Measurements from ENCODE around the gene PIEZO2.

Gene PIEZO2

DNA sequence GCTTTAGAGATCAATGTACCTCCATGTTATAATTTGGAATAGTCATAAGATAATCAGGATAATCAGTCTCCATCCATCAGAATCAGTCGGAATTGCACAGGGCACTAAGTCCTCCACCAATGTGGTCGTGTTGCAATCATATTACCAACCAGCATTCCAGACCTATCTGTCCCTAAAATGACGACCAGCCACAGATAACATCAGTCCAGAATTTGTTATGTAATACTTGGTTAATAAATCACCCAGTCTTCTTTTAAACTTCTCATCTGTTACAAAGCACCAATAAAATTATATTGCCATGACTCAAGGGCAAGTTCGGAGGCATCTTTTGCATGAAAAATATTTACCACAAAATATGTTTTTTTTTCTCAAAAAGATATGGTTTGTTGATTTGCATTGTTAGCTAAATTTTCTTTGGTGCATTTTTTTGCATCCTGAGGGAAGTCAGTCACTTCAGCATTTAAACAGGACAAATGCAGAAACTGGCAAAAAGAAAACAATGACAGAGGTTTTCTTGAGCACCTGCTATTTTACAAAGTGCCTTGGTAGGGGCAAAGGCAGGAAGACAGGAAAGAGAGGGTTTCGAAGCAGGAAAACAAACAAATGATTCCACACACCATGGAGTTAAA lies 29.3 kb downstream of the PIEZO2 start:
- Histone ChIP-seq H3K27me3 (ENCODE audit: control insufficient read depth, insufficient read depth, low read length) (no peaks in the 10 kb centered on the region), H3K4me1 (ENCODE audit: control insufficient read depth, insufficient read depth, low read length) (no peaks in the 10 kb centered on the region), H3K9me3 (ENCODE audit: control insufficient read depth, low read length) (no peaks in the 10 kb centered on the region), H3K36me3 (ENCODE audit: control insufficient read depth, insufficient read depth, low read length) (no peaks in the 10 kb centered on the region), H3K4me3 (ENCODE audit: low read length) (no peak overlapping the region), H3K9ac (ENCODE audit: low read length) (no peak overlapping the region)

DNA sequence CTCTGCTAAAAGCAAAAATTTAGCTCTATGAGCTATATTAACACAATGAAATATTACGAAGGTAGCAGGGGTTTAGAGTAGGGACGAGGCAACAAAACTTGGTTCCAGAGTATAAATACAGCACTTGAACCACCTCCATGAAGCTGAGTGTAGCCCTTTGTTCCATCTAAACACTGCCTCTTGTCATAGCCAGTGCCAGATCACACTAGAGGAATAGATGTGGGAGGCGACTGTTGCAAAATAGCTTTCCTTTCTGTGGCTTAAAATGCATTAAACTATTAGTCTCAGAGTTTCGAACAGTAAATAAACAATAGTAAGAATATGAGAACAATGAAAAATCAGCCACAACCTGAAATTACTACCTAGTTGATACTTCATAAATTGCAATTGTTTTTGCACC lies 29.8 kb downstream of the PIEZO2 start:
- no peaks in the 10 kb centered on the region for H3K9me3 ChIP-seq (ENCODE audit: control insufficient read depth, low read length)
- no peaks in the 10 kb centered on the region for H3K4me1 ChIP-seq (ENCODE audit: control insufficient read depth, insufficient read depth, low read length)
- H3K4me3 ChIP-seq (ENCODE audit: low read length), result no peak overlapping the region
- H3K36me3 ChIP-seq (ENCODE audit: control insufficient read depth, insufficient read depth, low read length), result no peaks in the 10 kb centered on the region
- H3K27me3 ChIP-seq (ENCODE audit: control insufficient read depth, insufficient read depth, low read length), result no peaks in the 10 kb centered on the region
- H3K9ac ChIP-seq (ENCODE audit: low read length), result no peak overlapping the region

DNA sequence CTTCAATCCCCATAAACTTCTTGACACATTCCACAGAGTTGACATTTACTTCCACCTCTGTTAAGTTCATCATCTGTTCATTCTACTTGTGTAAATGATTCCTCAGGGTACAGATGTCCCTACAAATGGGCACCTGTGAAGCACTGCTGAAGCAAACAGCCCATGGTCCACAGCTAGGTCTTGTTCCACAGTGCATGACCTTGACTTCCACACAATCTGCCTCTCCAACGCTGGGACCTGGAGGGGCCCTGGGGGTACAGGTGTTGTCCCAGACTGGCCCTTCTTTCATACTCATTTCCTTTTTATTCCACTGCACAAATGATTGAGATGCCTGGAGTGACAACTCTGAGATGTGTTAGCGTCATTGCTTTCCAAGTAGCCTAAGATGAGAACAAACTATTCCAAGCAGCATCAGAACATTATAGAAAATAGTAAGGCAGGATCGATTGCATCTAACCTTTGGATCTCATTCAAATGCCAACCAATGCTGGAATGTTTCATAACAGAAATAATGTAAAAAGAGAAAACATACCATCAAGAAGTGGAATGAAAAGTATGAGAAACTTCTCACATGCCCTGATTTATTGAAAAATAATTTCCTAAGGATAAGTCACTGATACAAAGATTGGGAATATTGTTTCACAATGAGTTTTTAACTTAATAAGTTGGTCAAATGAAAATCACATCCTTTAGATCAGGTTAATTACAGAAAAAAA lies 31.2 kb downstream of the PIEZO2 start:
- H3K36me3 ChIP-seq (ENCODE audit: control insufficient read depth, insufficient read depth, low read length), result no peaks in the 10 kb centered on the region
- H3K4me1 ChIP-seq (ENCODE audit: control insufficient read depth, insufficient read depth, low read length), result no peaks in the 10 kb centered on the region
- H3K9me3 ChIP-seq (ENCODE audit: control insufficient read depth, low read length), result no peaks in the 10 kb centered on the region
- no peak overlapping the region for H3K9ac ChIP-seq (ENCODE audit: low read length)
- no peaks in the 10 kb centered on the region for H3K27me3 ChIP-seq (ENCODE audit: control insufficient read depth, insufficient read depth, low read length)
- no peak overlapping the region for H3K4me3 ChIP-seq (ENCODE audit: low read length)

GRCh38 chr18:11115276-11115675 lies 34.1 kb downstream of the PIEZO2 start:
- Histone ChIP-seq H3K27me3 (ENCODE audit: control insufficient read depth, insufficient read depth, low read length) (no peaks in the 10 kb centered on the region), H3K9me3 (ENCODE audit: control insufficient read depth, low read length) (no peaks in the 10 kb centered on the region), H3K9ac (ENCODE audit: low read length) (no peak overlapping the region), H3K4me3 (ENCODE audit: low read length) (no peak overlapping the region), H3K4me1 (ENCODE audit: control insufficient read depth, insufficient read depth, low read length) (no peaks in the 10 kb centered on the region), H3K36me3 (ENCODE audit: control insufficient read depth, insufficient read depth, low read length) (no peaks in the 10 kb centered on the region)

DNA sequence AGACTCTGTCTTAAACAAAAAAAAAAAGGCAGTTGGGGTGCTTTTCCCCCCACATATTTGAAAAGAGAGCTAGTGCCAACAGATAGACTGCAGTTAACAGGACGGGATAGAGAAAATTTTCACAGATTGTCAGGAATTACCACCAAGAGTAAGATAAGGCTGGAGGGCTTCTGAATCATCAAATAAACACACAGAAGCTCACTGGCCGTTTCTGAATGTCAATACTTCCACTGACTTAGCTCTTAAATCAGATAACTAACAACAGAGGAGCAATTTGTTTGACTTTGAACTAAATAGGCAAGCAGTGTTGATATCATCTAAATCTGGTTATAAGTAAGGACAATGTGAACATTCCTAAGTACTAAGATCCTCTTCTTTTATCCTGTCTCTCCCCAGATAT lies 34.7 kb downstream of the PIEZO2 start:
- Histone ChIP-seq H3K4me1 (ENCODE audit: control insufficient read depth, insufficient read depth, low read length) (no peaks in the 10 kb centered on the region), H3K27me3 (ENCODE audit: control insufficient read depth, insufficient read depth, low read length) (no peaks in the 10 kb centered on the region), H3K9ac (ENCODE audit: low read length) (no peak overlapping the region), H3K4me3 (ENCODE audit: low read length) (no peak overlapping the region), H3K36me3 (ENCODE audit: control insufficient read depth, insufficient read depth, low read length) (no peaks in the 10 kb centered on the region), H3K9me3 (ENCODE audit: control insufficient read depth, low read length) (no peaks in the 10 kb centered on the region)

DNA sequence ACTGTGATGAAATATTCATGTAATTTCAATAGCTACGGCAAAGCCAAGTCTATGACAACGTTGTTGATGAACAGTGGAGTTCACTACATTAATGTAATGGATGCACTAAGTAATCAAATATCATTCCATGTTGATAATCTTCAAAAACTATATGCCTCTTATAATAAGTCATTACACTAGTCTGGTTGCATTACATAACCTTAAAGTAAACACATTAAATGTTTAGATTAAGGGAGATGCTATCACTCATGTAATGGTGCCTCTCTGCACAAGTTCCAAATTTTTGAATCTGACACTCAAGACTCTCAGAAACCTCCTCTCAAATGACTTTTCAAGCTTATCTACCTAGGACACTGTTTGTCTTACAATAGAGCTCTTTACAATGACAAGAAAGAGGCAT lies 35.4 kb downstream of the PIEZO2 start:
- Histone ChIP-seq H3K27me3 (ENCODE audit: control insufficient read depth, insufficient read depth, low read length) (no peaks in the 10 kb centered on the region), H3K9ac (ENCODE audit: low read length) (no peak overlapping the region), H3K36me3 (ENCODE audit: control insufficient read depth, insufficient read depth, low read length) (no peaks in the 10 kb centered on the region)

DNA sequence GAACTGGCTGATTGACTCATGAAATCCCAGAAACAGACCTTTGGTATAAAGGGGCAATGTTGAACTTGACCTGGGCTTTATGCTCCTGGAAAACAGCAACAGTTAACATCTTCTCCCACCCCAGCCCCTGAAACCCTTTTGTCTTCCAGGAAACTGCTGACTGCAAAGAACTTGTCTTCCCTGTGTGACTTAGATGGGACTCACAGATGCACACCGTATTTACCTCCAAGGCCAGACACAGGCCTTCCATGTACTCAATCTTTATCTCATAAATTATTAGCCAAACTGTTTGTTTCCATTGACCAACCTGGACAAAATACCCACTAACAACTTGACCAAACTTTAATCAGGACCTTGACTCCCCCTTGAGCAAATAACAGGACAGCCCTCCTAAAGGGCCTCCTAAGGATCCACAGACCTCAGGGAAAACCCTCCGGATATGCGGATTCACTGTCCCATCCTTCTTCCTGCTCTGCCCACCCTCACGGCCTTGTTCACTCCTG lies 36.3 kb downstream of the PIEZO2 start:
- H3K4me3 ChIP-seq (ENCODE audit: low read length), result no peak overlapping the region
- H3K4me1 ChIP-seq (ENCODE audit: control insufficient read depth, insufficient read depth, low read length), result no peaks in the 10 kb centered on the region
- H3K9me3 ChIP-seq (ENCODE audit: control insufficient read depth, low read length), result no peaks in the 10 kb centered on the region
- no peak overlapping the region for H3K9ac ChIP-seq (ENCODE audit: low read length)
- no peaks in the 10 kb centered on the region for H3K27me3 ChIP-seq (ENCODE audit: control insufficient read depth, insufficient read depth, low read length)
- H3K36me3 ChIP-seq (ENCODE audit: control insufficient read depth, insufficient read depth, low read length), result no peaks in the 10 kb centered on the region

More for the DNA sequence above, 35.4 kb downstream of the PIEZO2 start:
- Histone ChIP-seq H3K9me3 (ENCODE audit: control insufficient read depth, low read length) (no peaks in the 10 kb centered on the region), H3K4me3 (ENCODE audit: low read length) (no peak overlapping the region), H3K4me1 (ENCODE audit: control insufficient read depth, insufficient read depth, low read length) (no peaks in the 10 kb centered on the region)

DNA sequence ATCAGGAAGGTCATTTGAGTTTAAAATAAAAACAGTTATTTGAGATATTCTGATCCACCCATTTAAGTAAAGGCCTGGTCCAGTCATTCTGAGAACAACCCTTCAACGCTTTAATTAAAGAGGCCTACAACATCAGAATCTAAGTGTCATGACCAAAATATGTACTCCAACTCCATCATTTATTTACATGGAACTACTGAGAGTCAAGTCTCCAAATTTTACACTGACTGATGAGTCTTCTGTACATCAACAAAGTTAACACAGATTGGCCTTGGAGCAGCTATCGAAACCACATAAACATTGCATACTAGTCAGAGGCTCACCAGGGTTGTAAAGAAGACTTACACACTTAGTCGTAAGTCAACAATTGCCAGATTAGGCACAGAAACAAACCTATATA lies 37.1 kb downstream of the PIEZO2 start:
- Histone ChIP-seq H3K4me1 (ENCODE audit: control insufficient read depth, insufficient read depth, low read length) (no peaks in the 10 kb centered on the region), H3K9me3 (ENCODE audit: control insufficient read depth, low read length) (no peaks in the 10 kb centered on the region), H3K4me3 (ENCODE audit: low read length) (no peak overlapping the region), H3K9ac (ENCODE audit: low read length) (no peak overlapping the region), H3K36me3 (ENCODE audit: control insufficient read depth, insufficient read depth, low read length) (no peaks in the 10 kb centered on the region), H3K27me3 (ENCODE audit: control insufficient read depth, insufficient read depth, low read length) (no peaks in the 10 kb centered on the region)

DNA sequence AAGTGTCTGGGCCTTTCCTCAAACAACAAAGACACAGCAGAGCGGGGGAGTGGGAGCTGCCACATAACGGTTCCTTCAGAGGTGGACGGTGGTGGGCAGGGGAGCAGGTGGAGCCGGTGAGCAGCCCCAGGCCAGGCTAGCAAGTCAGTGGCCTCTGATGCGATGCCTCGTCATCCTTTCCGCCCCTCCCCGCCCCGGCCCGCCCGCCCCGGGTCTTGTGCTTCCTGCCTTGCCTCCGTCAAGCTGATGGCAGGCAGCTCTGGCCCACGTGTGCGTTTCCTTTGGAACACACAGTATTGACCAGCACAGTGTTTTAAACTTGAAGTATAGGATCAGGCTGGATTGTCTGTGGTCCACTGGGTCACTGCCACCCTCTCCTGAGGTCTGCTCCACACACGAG lies 38.9 kb downstream of the PIEZO2 start:
- Histone ChIP-seq H3K4me1 (ENCODE audit: control insufficient read depth, insufficient read depth, low read length) (no peaks in the 10 kb centered on the region), H3K9ac (ENCODE audit: low read length) (no peak overlapping the region), H3K27me3 (ENCODE audit: control insufficient read depth, insufficient read depth, low read length) (no peaks in the 10 kb centered on the region), H3K9me3 (ENCODE audit: control insufficient read depth, low read length) (no peaks in the 10 kb centered on the region), H3K36me3 (ENCODE audit: control insufficient read depth, insufficient read depth, low read length) (no peaks in the 10 kb centered on the region), H3K4me3 (ENCODE audit: low read length) (no peak overlapping the region)

DNA sequence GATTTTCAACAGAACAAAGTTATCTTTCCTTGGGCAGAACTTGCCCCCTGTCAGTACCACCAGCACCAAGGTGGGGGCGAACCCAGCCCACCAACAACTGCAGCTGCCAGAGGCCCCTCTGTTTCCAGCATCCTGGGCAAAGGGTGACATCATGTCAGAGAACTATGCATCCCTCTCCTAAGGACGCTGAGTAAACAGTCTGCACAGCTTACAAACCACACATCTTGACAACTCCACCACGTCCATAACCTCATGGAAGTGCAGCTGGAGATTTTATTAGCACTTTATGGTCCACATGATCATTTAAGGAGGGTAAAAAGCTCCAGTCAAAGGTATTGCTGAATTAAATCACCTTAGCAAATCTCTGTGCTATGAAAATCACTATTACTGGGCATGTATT lies 40.4 kb downstream of the PIEZO2 start:
- Histone ChIP-seq H3K4me3 (ENCODE audit: low read length) (no peak overlapping the region), H3K9me3 (ENCODE audit: control insufficient read depth, low read length) (no peaks in the 10 kb centered on the region), H3K27me3 (ENCODE audit: control insufficient read depth, insufficient read depth, low read length) (no peaks in the 10 kb centered on the region), H3K36me3 (ENCODE audit: control insufficient read depth, insufficient read depth, low read length) (no peaks in the 10 kb centered on the region), H3K9ac (ENCODE audit: low read length) (no peak overlapping the region), H3K4me1 (ENCODE audit: control insufficient read depth, insufficient read depth, low read length) (no peaks in the 10 kb centered on the region)

GRCh38 chr18:11106894-11107293 lies 42.5 kb downstream of the PIEZO2 start:
- Histone ChIP-seq H3K36me3 (ENCODE audit: control insufficient read depth, insufficient read depth, low read length) (no peaks in the 10 kb centered on the region), H3K9me3 (ENCODE audit: control insufficient read depth, low read length) (no peaks in the 10 kb centered on the region), H3K4me1 (ENCODE audit: control insufficient read depth, insufficient read depth, low read length) (no peaks in the 10 kb centered on the region), H3K4me3 (ENCODE audit: low read length) (no peak overlapping the region), H3K27me3 (ENCODE audit: control insufficient read depth, insufficient read depth, low read length) (no peaks in the 10 kb centered on the region), H3K9ac (ENCODE audit: low read length) (no peak overlapping the region)

DNA sequence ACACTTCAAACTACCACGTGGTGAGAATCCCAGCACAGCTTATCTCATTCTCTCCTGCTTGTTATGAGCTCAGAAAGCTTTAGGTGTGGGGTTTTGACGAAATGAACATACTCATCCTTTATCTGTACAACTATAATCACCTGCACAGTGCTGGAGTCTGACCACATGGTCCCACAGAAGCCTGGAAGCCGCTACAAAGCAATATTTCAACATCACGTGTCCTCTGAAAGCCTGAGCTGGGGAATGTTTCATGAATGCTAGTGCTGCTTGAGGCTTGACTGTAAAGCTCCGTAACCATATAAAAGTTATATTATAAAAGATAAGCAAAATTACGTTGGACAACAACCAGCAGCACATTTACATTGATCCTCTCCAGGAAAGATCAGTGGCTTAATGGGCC lies 43.9 kb downstream of the PIEZO2 start:
- no peak overlapping the region for H3K9ac ChIP-seq (ENCODE audit: low read length)
- no peaks in the 10 kb centered on the region for H3K27me3 ChIP-seq (ENCODE audit: control insufficient read depth, insufficient read depth, low read length)
- H3K4me3 ChIP-seq (ENCODE audit: low read length), result no peak overlapping the region
- no peaks in the 10 kb centered on the region for H3K36me3 ChIP-seq (ENCODE audit: control insufficient read depth, insufficient read depth, low read length)
- H3K4me1 ChIP-seq (ENCODE audit: control insufficient read depth, insufficient read depth, low read length), result no peaks in the 10 kb centered on the region
- H3K9me3 ChIP-seq (ENCODE audit: control insufficient read depth, low read length), result no peaks in the 10 kb centered on the region
